NT2/D1 (cell line): ENCODE data around the gene DCP2.

Experiments
- DNase-seq: peaks from one replicate; pipeline ENCODE4 v3.0.0-alpha.2; 2011; ENCODE audit warnings: low read depth, low spot score
- H3K27me3 ChIP-seq: 2 replicates; pipeline ENCODE4 v1.6.0; 2011; ENCODE audit warnings: mild to moderate bottlenecking; ENCODE audit not compliant: insufficient read length, insufficient read depth
- H3K36me3 ChIP-seq: 2 replicates; pipeline ENCODE4 v1.6.1; 2011; ENCODE audit warnings: mild to moderate bottlenecking, low read length, mixed read lengths; ENCODE audit not compliant: insufficient read depth, insufficient read length
- H3K4me1 ChIP-seq: 2 replicates; pipeline ENCODE4 v1.5.1; 2011; ENCODE audit not compliant: insufficient read depth, insufficient read length
- H3K4me3 ChIP-seq: 2 replicates; pipeline ENCODE4 v1.5.1; 2011; ENCODE audit warnings: low read depth; ENCODE audit not compliant: insufficient read length
- H3K9ac ChIP-seq: 2 replicates; pipeline ENCODE4 v1.6.0; 2011; ENCODE audit warnings: low read depth; ENCODE audit not compliant: insufficient read length
- H3K9me3 ChIP-seq: 2 replicates; pipeline ENCODE4 v1.5.1; 2011; ENCODE audit warnings: mild to moderate bottlenecking, low read length; ENCODE audit not compliant: insufficient read depth
- SUZ12 ChIP-seq: IDR thresholded peaks from 2 replicates; pipeline ENCODE4 v1.6.1; 2011; ENCODE audit not compliant: insufficient read length, insufficient read depth; ENCODE audit errors: extremely low read depth
- YY1 ChIP-seq: IDR thresholded peaks from 2 replicates; pipeline ENCODE4 v1.6.1; 2011; ENCODE audit not compliant: insufficient read length, insufficient read depth
- ZNF274 ChIP-seq: IDR thresholded peaks from 2 replicates; pipeline ENCODE4 v1.6.1; 2011; ENCODE audit warnings: mild to moderate bottlenecking, low read depth, low read length

DCP2 gene

DNA sequence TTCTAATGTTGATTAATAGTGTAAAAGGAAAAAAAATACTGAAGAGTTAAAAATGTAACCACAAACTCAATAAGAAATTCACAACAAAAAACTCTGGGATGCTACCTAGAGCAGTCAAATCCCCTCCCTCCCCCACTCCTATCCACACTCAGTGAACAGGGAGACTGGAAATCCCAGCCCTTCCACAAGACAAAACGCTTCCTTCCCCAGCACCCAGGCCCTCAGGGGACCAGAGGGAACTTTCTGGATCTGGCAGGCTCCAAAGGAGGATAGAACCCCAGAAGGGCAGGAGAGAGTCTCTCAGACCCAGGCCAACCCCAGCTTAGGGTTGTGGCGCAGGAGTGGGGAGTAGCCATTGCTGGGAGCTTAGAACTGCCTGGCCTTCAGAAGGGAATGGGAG is 55.0 kb downstream of the DCP2 start:
- H3K27me3 ChIP-seq, result no peaks in the 10 kb centered on the region
- DNase-seq, result no peak
- peaks cover 4% of the 10 kb centered on the region for H3K4me1 ChIP-seq
- no peaks in the 10 kb centered on the region; the same call in 1 of the 2 replicates for H3K9me3 ChIP-seq
- no peak for TF ChIP-seq ZNF274
- no peak for TF ChIP-seq SUZ12
- TF ChIP-seq YY1, result no peak
- no peak overlapping the region for H3K4me3 ChIP-seq
- H3K36me3 ChIP-seq, result peaks cover 30% of the 10 kb centered on the region
- no peak overlapping the region for H3K9ac ChIP-seq

DNA sequence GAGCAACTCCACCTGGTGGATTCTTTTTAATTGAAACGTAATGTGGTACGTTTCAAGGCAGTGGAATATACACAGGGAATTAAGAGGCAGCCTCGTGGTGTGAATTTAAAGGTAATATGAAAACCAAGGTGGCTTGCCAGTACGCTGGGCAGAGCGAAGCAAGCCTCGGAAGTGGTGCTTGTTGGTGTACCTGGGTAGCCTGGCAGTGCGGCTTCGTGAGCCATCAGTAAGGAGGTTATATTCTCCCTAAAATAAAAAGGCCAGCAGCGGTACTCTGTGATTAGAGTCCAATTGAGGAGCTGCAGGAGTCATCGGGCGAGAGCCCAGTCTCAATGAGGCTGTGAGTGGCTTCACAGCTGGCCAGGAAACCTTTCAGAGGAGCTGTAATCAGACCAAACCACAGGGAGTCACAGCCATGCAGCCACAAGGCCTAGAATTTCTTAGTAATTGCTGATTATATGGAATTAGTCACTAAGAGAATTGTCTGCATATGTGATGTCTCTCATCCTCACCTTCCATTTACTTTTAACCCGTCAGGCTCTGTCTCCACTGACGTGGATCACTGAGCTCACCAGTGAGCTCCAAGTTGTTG is 57.7 kb downstream of the DCP2 start:
- H3K9ac ChIP-seq, result no peak overlapping the region
- H3K36me3 ChIP-seq, result peaks cover 10% of the 10 kb centered on the region
- H3K9me3 ChIP-seq, result no peaks in the 10 kb centered on the region; the same call in 1 of the 2 replicates
- no peaks in the 10 kb centered on the region for H3K27me3 ChIP-seq
- no peak for DNase-seq
- H3K4me3 ChIP-seq, result no peak overlapping the region
- TF ChIP-seq SUZ12 (no peak), YY1 (no peak), ZNF274 (no peak)
- peaks cover 4% of the 10 kb centered on the region for H3K4me1 ChIP-seq

DNA sequence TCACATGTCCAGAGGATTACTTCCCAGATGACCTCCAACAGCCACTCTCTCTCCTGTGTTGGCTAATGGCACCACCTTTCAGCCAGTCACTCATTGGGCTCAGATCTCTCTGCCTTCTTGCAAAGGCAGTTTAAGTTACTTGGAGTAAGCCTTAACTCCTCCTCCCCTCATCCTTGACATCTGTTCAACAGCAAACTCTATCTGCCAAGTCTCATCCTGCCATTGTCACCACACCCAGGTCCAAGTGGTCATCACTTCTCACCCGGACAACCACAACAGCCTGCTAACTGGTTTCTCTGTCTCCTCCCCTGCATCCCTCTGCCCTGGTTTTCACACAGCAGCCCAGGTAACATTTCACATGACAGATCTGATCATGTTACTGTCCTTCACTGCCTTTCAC is 58.5 kb downstream of the DCP2 start:
- H3K36me3 ChIP-seq, result peaks cover 12% of the 10 kb centered on the region
- no peak overlapping the region for H3K4me3 ChIP-seq
- no peak for DNase-seq
- H3K27me3 ChIP-seq, result no peaks in the 10 kb centered on the region
- TF ChIP-seq YY1, result no peak
- TF ChIP-seq ZNF274, result no peak
- no peak for TF ChIP-seq SUZ12
- H3K9me3 ChIP-seq, result no peaks in the 10 kb centered on the region
- no peak overlapping the region for H3K9ac ChIP-seq
- peaks cover 4% of the 10 kb centered on the region for H3K4me1 ChIP-seq

DNA sequence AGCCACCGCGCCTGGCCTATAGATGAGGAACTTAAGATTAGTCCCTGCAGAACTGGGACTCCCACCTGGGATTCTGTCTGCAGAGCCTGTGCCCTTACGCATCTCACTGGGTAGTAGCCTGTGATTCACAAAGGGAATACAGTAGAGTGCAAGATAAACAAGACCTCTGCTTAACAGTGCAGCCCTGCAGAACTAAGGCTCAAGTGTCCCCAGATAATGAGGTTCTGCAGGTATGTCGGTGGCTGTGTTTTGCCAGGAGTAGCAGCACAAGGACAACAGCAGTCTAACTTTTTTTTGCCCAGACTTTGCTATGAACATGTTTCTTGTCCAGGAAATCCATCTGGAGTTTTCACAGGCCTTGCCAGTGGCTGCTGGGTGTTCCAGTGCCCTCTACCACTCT is 59.7 kb downstream of the DCP2 start:
- Histone ChIP-seq H3K27me3 (no peaks in the 10 kb centered on the region), H3K4me3 (no peak overlapping the region), H3K36me3 (peaks cover 14% of the 10 kb centered on the region), H3K4me1 (peaks cover 4% of the 10 kb centered on the region), H3K9ac (no peak overlapping the region), H3K9me3 (no peaks in the 10 kb centered on the region)
- DNase-seq, result no peak
- TF ChIP-seq ZNF274 (no peak), YY1 (no peak), SUZ12 (no peak)

GRCh38 chr5:113036826-113037225 is 60.2 kb downstream of the DCP2 start:
- Histone ChIP-seq H3K9me3 (no peaks in the 10 kb centered on the region), H3K4me3 (no peak overlapping the region), H3K27me3 (no peaks in the 10 kb centered on the region), H3K36me3 (peaks cover 14% of the 10 kb centered on the region), H3K9ac (no peak overlapping the region), H3K4me1 (peaks cover 4% of the 10 kb centered on the region)
- TF ChIP-seq ZNF274, result no peak
- no peak for TF ChIP-seq YY1
- no peak for TF ChIP-seq SUZ12
- no peak for DNase-seq

DNA sequence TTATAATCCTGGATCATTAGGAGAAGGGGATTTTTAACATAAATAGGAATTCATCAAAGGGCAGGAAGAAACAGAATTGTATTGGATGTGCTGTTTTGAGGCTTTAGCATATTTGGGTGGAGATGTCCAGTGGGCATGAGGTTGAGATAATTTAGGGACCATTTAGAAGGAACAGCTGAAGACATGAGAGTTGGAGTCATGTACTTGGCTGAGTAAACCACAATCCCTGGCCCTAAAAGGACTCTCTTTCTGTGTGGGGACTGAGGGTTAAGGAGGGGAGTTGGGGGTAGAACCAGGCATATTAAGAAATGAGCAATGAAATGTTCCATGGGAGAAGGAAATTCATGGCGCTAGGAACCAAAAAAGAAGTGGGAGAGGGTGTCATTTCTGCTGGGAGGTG is 61.5 kb downstream of the DCP2 start:
- Histone ChIP-seq H3K27me3 (no peaks in the 10 kb centered on the region), H3K4me3 (no peak overlapping the region), H3K4me1 (peaks cover 4% of the 10 kb centered on the region), H3K9me3 (no peaks in the 10 kb centered on the region), H3K9ac (no peak overlapping the region), H3K36me3 (peaks cover 14% of the 10 kb centered on the region)
- TF ChIP-seq ZNF274, result no peak
- TF ChIP-seq SUZ12, result no peak
- TF ChIP-seq YY1, result no peak
- no peak for DNase-seq

DNA sequence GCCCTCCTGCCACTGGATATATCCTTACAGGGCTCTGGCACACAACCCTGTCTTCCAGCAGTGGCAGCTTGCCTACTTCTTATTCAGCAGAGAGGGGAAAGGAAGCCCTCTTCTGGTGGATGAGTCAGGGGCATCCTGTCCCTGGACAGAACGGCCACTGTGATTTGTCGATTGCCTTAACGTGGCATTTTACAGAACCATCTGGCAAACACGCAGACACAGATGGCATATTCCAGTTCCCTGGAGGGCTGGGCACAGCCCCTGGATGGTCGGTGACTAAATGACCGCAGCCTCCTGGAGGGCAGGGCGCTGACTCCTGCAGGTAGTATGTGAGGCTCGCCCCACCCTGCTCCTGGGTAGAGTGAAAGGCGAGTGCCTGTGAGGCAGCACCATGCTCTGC is 62.1 kb downstream of the DCP2 start:
- DNase-seq, result no peak
- Histone ChIP-seq H3K9me3 (no peaks in the 10 kb centered on the region), H3K4me1 (peaks cover 4% of the 10 kb centered on the region), H3K27me3 (no peaks in the 10 kb centered on the region), H3K4me3 (no peak overlapping the region), H3K9ac (no peak overlapping the region), H3K36me3 (peaks cover 16% of the 10 kb centered on the region)
- TF ChIP-seq SUZ12 (no peak), YY1 (no peak), ZNF274 (no peak)
